HepG2 (cell line): Measurements from ENCODE around the gene SLC38A3. TPM values are rescaled to one million over a fixed set of nuclear protein-coding genes. Genes with fewer than 3 reads are reported as not detected.

Experiments used
- ARNTL ChIP-seq: sonication (generic); formaldehyde crosslinking; IDR thresholded peaks from 2 replicates; pipeline ENCODE4 v1.4.0; 2020; ENCODE audit warnings: mild to moderate bottlenecking, missing genetic modification reagents
- ELF1 ChIP-seq: sonication (generic); formaldehyde crosslinking; IDR thresholded peaks from 2 replicates; pipeline ENCODE4 v1.4.0; 2020; ENCODE audit warnings: missing genetic modification reagents
- ERF ChIP-seq: IDR thresholded peaks from 2 replicates; pipeline ENCODE4 v1.6.1; 2018; ENCODE audit warnings: missing biosample characterization, missing genetic modification reagents
- FOXK2 ChIP-seq: fragments of 450-650 bp; IDR thresholded peaks from 2 replicates; pipeline ENCODE4 v1.6.1; 2016
- FUBP1 ChIP-seq: sonication (generic); formaldehyde crosslinking; IDR thresholded peaks from 2 replicates; pipeline ENCODE4 v1.5.1; 2020; ENCODE audit warnings: missing genetic modification reagents, mild to moderate bottlenecking, borderline replicate concordance
- KDM2A ChIP-seq: sonication (generic); formaldehyde crosslinking; IDR thresholded peaks from 2 replicates; pipeline ENCODE4 v1.4.0; 2020; ENCODE audit warnings: low read depth, missing genetic modification reagents, borderline replicate concordance
- MAZ ChIP-seq, 2 experiments: sonication (generic) in 1 of 2; formaldehyde crosslinking in 1 of 2; IDR thresholded peaks; 2 replicates each; pipeline versions ENCODE4 v1.5.0 to v1.6.1; 2012 to 2020; ENCODE audit warnings: low read depth in 2 of 2, mild to moderate bottlenecking in 2 of 2, borderline replicate concordance in 1 of 2, improper control_type of control experiment in 1 of 2, low read length in 1 of 2, missing genetic modification reagents in 1 of 2, moderate library complexity in 1 of 2
- NCOA1 ChIP-seq: sonication (generic); formaldehyde crosslinking; IDR thresholded peaks from 2 replicates; pipeline ENCODE4 v1.9.0; 2021; ENCODE audit warnings: missing genetic modification reagents
- NFE2L1 ChIP-seq: sonication (generic); formaldehyde crosslinking; IDR thresholded peaks from 2 replicates; pipeline ENCODE4 v1.4.0; 2020; ENCODE audit warnings: missing genetic modification reagents, mild to moderate bottlenecking, borderline replicate concordance
- RXRA ChIP-seq: sonication (generic); formaldehyde crosslinking; IDR thresholded peaks from 2 replicates; pipeline ENCODE4 v1.5.1; 2020; ENCODE audit warnings: missing genetic modification reagents
- SPEN ChIP-seq: sonication (generic); formaldehyde crosslinking; IDR thresholded peaks from 2 replicates; pipeline ENCODE4 v1.5.1; 2020; ENCODE audit warnings: low read depth, mild to moderate bottlenecking, missing genetic modification reagents
- TAF1 ChIP-seq: sonication (generic); formaldehyde crosslinking; IDR thresholded peaks from 2 replicates; pipeline ENCODE4 v1.4.0; 2020; ENCODE audit warnings: missing genetic modification reagents
- ZNF136 ChIP-seq: sonication (generic); formaldehyde crosslinking; IDR thresholded peaks from 2 replicates; pipeline ENCODE4 v1.8.1; 2022; ENCODE audit warnings: low read depth, mild to moderate bottlenecking, moderate library complexity, missing genetic modification reagents
- ZNF30 ChIP-seq: sonication (generic); formaldehyde crosslinking; IDR thresholded peaks from 2 replicates; pipeline ENCODE4 v1.5.0; 2020; ENCODE audit warnings: mild to moderate bottlenecking, missing genetic modification reagents
- ZNF772 ChIP-seq: sonication (generic); formaldehyde crosslinking; IDR thresholded peaks from 2 replicates; pipeline ENCODE4 v1.5.0; 2020; ENCODE audit warnings: mild to moderate bottlenecking, missing genetic modification reagents
- polyA plus RNA-seq, 8 experiments: library from polyadenylated mRNA; depleted of rRNA in 3 of 8; stranded (reverse) in 7 of 8; unstranded in 1 of 8; fragments of >200 nt; fragmentation: Illumina TruSeq in 4 of 8; extraction: Trizol in 4 of 8; gene quantifications; 2 replicates each; pipeline versions ENCODE4 v1.2.1 to v1.2.3, GENCODE V29; 2011 to 2016; ENCODE audit warnings: low read depth in 4 of 8, missing spikeins in 1 of 8, mixed read lengths in 1 of 8; ENCODE audit not compliant: insufficient read depth in 1 of 8
- total RNA-seq, 5 experiments: library from RNA; depleted of rRNA; stranded (reverse); fragments of >200 nt; fragmentation: Illumina TruSeq; extraction: Trizol; gene quantifications; 2 replicates each; pipeline ENCODE4 v1.2.3, GENCODE V29; 2016; ENCODE audit warnings: low read depth in 1 of 5
- TF ChIP-seq, protein P1 (sequence below): sonication (generic); formaldehyde crosslinking; IDR thresholded peaks from 2 replicates; pipeline ENCODE4 v1.4.0; 2020; ENCODE audit warnings: mild to moderate bottlenecking, missing genetic modification reagents
- TF ChIP-seq, protein P2 (sequence below): sonication (generic); formaldehyde crosslinking; IDR thresholded peaks from 2 replicates; pipeline ENCODE4 v1.8.0; 2022; ENCODE audit warnings: low read depth, missing genetic modification reagents
- TF ChIP-seq, protein P3 (sequence below): sonication (generic); formaldehyde crosslinking; IDR thresholded peaks from 2 replicates; pipeline ENCODE4 v1.9.0; 2021; ENCODE audit warnings: missing genetic modification reagents, mild to moderate bottlenecking, borderline replicate concordance
- TF ChIP-seq, protein P4 (sequence below): sonication (generic); formaldehyde crosslinking; IDR thresholded peaks from 2 replicates; pipeline ENCODE4 v1.4.0; 2020; ENCODE audit warnings: missing genetic modification reagents

Gene SLC38A3
- total and polyA plus RNA-seq, 2 of the 13 experiments (the other 11 are each of a cell fraction or from before 2014, with no cell fraction given) = 29.8 to 164 TPM

DNA sequence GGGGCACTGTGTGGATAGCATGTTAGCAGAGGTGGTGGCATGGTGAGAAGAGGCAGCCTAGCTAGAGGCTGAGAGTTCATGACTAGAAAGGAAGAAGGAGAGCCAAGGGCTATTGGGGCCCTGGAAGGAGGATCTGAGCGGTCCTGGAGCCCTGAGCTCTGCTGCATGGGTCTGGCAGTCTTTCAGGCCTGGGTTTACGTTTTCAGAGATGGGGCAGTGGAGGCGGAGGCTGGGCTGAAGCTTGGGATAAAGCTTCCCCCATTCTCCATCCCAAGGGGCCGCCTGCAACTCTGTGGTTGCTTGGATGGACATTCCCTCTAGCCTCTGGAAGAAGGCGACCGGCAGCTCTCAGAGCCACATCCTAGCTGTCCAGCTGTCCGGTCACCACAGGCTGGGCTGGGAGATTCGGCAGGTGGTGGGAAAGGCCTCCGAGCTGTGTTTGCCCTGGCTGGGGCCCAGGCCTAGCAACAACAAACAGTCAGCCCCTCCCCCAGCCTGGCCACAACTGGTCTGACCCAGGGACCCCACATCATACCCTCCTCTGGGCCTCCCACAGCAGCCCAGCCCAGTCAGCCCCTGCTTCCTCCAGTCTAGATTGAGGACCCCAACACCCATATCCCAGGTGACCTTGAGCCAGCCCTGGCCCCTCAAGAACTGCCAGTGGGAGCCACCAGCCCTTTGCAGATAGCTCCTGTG lies 1.8 kb upstream of the SLC38A3 start (continued):
- TF ChIP-seq NFE2L1 (CRISPR knock-in tag) = no peak
- TF ChIP-seq, protein P1, sequence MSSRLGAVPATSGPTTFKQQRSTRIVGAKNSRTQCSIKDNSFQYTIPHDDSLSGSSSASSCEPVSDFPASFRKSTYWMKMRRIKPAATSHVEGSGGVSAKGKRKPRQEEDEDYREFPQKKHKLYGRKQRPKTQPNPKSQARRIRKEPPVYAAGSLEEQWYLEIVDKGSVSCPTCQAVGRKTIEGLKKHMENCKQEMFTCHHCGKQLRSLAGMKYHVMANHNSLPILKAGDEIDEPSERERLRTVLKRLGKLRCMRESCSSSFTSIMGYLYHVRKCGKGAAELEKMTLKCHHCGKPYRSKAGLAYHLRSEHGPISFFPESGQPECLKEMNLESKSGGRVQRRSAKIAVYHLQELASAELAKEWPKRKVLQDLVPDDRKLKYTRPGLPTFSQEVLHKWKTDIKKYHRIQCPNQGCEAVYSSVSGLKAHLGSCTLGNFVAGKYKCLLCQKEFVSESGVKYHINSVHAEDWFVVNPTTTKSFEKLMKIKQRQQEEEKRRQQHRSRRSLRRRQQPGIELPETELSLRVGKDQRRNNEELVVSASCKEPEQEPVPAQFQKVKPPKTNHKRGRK = no peak
- TF ChIP-seq ERF (CRISPR knock-in tag) = peak; percentile 66; the same call in 1 of the 2 replicates
- TF ChIP-seq ARNTL (CRISPR knock-in tag) = no peak
- no peak for TF ChIP-seq NCOA1 (CRISPR knock-in tag)
- TF ChIP-seq RXRA (CRISPR knock-in tag) = peak; percentile 80
- TF ChIP-seq ZNF30 (CRISPR knock-in tag) = no peak
- no peak for TF ChIP-seq MAZ (IDR thresholded peaks at IDR 0.05; ENCODE audit: borderline replicate concordance, low read depth, low read length)
- TF ChIP-seq MAZ (CRISPR knock-in tag; IDR thresholded peaks at IDR 0.05; ENCODE audit: low read depth) = peak; percentile 71; the same call in 1 of the 2 replicates
- TF ChIP-seq, protein P2, sequence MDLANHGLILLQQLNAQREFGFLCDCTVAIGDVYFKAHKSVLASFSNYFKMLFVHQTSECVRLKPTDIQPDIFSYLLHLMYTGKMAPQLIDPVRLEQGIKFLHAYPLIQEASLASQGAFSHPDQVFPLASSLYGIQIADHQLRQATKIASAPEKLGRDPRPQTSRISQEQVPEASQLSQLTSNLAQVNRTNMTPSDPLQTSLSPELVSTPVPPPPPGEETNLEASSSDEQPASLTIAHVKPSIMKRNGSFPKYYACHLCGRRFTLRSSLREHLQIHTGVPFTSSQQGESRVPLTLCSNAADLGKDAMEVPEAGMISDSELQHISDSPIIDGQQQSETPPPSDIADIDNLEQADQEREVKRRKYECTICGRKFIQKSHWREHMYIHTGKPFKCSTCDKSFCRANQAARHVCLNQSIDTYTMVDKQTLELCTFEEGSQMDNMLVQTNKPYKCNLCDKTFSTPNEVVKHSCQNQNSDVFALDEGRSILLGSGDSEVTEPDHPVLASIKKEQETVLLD (CRISPR knock-in tag) = no peak
- TF ChIP-seq, protein P3, sequence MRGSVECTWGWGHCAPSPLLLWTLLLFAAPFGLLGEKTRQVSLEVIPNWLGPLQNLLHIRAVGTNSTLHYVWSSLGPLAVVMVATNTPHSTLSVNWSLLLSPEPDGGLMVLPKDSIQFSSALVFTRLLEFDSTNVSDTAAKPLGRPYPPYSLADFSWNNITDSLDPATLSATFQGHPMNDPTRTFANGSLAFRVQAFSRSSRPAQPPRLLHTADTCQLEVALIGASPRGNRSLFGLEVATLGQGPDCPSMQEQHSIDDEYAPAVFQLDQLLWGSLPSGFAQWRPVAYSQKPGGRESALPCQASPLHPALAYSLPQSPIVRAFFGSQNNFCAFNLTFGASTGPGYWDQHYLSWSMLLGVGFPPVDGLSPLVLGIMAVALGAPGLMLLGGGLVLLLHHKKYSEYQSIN (CRISPR knock-in tag) = no peak
- no peak for TF ChIP-seq FOXK2
- no peak; the same call in 1 of the 2 replicates for TF ChIP-seq FUBP1 (CRISPR knock-in tag)
- no peak for TF ChIP-seq ZNF136 (CRISPR knock-in tag)
- peak; percentile 79 for TF ChIP-seq TAF1 (CRISPR knock-in tag)
- peak; percentile 78; the same call in 1 of the 2 replicates for TF ChIP-seq SPEN
- TF ChIP-seq ZNF772 (CRISPR knock-in tag) = 0 out of 2 replicates have a peak, but pooled peaks have one; percentile 49
- TF ChIP-seq, protein P4, sequence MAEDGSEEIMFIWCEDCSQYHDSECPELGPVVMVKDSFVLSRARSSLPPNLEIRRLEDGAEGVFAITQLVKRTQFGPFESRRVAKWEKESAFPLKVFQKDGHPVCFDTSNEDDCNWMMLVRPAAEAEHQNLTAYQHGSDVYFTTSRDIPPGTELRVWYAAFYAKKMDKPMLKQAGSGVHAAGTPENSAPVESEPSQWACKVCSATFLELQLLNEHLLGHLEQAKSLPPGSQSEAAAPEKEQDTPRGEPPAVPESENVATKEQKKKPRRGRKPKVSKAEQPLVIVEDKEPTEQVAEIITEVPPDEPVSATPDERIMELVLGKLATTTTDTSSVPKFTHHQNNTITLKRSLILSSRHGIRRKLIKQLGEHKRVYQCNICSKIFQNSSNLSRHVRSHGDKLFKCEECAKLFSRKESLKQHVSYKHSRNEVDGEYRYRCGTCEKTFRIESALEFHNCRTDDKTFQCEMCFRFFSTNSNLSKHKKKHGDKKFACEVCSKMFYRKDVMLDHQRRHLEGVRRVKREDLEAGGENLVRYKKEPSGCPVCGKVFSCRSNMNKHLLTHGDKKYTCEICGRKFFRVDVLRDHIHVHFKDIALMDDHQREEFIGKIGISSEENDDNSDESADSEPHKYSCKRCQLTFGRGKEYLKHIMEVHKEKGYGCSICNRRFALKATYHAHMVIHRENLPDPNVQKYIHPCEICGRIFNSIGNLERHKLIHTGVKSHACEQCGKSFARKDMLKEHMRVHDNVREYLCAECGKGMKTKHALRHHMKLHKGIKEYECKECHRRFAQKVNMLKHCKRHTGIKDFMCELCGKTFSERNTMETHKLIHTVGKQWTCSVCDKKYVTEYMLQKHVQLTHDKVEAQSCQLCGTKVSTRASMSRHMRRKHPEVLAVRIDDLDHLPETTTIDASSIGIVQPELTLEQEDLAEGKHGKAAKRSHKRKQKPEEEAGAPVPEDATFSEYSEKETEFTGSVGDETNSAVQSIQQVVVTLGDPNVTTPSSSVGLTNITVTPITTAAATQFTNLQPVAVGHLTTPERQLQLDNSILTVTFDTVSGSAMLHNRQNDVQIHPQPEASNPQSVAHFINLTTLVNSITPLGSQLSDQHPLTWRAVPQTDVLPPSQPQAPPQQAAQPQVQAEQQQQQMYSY (CRISPR knock-in tag) = no peak
- 0 out of 2 replicates have a peak, but pooled peaks have one; percentile 10 for TF ChIP-seq ELF1 (CRISPR knock-in tag)
- TF ChIP-seq KDM2A = peak; percentile 59; the same call in 1 of the 2 replicates
